Measurements from ENCODE around the gene CTTNBP2.

CTTNBP2 gene, protein sequence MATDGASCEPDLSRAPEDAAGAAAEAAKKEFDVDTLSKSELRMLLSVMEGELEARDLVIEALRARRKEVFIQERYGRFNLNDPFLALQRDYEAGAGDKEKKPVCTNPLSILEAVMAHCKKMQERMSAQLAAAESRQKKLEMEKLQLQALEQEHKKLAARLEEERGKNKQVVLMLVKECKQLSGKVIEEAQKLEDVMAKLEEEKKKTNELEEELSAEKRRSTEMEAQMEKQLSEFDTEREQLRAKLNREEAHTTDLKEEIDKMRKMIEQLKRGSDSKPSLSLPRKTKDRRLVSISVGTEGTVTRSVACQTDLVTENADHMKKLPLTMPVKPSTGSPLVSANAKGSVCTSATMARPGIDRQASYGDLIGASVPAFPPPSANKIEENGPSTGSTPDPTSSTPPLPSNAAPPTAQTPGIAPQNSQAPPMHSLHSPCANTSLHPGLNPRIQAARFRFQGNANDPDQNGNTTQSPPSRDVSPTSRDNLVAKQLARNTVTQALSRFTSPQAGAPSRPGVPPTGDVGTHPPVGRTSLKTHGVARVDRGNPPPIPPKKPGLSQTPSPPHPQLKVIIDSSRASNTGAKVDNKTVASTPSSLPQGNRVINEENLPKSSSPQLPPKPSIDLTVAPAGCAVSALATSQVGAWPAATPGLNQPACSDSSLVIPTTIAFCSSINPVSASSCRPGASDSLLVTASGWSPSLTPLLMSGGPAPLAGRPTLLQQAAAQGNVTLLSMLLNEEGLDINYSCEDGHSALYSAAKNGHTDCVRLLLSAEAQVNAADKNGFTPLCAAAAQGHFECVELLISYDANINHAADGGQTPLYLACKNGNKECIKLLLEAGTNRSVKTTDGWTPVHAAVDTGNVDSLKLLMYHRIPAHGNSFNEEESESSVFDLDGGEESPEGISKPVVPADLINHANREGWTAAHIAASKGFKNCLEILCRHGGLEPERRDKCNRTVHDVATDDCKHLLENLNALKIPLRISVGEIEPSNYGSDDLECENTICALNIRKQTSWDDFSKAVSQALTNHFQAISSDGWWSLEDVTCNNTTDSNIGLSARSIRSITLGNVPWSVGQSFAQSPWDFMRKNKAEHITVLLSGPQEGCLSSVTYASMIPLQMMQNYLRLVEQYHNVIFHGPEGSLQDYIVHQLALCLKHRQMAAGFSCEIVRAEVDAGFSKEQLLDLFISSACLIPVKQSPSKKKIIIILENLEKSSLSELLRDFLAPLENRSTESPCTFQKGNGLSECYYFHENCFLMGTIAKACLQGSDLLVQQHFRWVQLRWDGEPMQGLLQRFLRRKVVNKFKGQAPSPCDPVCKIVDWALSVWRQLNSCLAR (N-terminal part only)

DNA sequence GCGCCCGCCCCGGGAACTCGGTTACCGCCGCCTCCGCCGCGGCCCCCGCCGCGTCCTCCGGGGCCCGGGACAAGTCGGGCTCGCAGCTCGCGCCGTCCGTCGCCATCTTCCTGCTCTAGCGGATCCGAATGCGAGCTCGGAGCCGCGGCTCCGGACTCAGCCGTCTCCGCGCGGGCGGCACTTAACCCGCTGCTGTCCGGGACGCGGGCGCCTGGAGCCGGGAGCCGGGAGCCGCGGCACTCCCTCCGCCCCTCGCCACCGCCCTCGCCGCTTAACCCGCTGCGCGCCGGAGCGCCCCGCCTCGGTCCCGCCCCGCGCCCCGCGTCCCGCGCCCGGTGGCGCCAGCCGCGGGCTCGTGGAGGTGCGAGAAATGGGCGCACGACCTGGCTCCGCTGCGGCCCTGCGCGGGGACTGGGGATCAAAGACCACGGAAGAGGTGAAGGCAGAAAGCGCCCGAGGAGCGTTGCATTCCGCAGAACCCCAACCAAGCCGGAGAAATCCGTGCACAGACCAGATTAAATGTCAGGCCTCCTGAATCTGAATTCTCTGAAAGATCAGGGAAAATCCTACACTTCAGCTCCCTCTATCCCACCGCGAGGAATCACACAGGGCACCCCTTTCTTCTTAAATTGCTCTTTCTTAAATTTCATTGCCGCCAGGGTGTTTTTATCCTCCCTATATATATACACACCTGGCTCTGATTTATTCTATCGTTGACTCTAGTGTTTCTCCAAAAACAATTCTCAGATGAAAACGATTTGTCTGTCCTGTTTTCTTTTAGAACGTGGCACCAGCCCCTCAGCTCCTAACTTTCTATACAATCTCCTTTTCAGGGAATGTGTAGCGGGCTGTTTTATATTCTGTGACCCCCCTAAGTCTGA lies at the start of gene CTTNBP2:
CTTNBP2 (minus strand) TSS at position 132 of the 881 bp plus-strand sequence; CDS start at position 106, 26 bp downstream.
- no peak for DNase-seq

- DNase-seq = no peak
These were observed 43.1 kb upstream of the CTTNBP2 start for GRCh38 chr7:117916309-117916708.

DNA sequence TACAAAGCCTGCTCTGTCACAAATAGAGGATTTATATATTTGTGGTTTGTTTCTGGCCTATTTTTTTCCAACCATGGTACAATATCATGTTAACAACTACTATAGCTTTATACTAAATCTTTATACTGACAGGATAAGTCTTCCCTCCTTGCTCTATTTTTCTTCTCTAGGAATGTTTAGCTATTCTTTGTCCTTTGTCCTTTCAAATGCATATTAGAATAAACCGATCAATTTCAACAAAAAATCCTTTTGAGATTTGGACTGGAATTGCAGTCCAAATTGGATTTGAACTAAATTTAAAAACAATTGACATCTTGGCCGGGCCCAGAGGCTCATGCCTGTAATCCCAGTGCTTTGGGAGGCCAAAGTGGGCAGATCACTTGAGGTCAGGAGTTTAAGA lies 39.2 kb upstream of the CTTNBP2 start:
- DNase-seq = no peak

DNA sequence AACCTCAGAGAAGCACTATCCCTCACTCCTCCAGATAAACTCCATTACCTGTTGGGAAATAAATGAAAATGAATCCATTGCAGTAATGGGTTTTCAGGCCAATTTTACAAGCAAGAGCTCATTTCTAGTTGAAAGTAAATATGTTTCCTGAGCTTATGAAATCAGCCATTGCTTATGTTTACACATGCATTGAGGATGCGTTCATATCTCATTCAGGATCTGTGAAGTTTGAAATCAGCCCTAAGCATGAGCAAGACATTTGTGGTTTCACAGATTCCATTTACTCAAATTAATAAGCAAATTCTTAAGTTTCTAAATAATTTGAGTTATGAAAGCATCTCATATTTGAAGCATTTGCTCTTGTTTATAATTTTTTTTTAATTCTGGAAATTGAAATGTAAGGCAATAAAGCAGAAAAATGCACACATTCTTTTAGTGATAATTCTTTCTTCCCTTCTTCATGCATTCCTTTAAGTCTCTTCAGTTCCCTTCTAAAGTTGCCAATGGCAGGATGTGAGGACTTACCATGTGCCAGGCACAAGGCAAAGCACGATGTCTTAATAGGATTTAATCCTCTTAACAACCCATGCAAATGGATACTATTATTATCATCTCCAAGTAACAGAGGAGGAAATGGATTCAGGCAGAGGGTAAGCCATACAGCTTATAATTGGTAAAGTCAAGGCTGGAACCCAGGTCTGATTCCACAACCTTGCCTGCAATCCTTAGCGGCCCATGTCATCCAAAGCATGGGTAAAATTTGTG lies 35.0 kb upstream of the CTTNBP2 start:
- DNase-seq = no peak

- no peak for DNase-seq
These were observed 33.9 kb upstream of the CTTNBP2 start for GRCh38 chr7:117907049-117907640.

DNA sequence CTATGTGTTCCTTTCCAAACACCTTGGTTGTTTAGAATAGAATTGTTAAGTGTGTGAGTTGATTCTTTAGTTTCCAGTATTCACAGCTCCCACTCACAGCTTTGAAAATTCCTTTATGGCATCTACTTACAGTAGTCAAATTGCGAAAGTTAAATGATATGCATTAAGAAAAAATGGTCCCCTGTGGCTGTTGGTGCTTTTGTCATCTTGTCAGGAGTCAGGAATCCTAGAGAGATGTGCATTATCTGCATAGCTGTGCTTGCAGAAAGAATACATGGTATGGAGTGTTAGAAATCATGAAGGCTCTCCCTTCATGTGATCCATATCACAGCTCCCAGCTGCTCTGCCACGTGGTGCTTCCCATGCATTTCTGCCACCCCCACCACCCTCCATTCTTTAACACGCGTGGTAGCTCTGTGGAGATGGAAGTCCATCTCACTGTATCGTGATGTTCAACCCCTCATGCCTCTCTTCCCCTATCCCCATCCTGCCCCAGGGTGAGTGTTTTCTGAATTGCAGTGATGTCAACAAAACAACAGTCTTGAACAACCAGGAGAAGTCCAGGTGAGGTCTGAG lies 29.2 kb upstream of the CTTNBP2 start:
- no peak for DNase-seq

DNA sequence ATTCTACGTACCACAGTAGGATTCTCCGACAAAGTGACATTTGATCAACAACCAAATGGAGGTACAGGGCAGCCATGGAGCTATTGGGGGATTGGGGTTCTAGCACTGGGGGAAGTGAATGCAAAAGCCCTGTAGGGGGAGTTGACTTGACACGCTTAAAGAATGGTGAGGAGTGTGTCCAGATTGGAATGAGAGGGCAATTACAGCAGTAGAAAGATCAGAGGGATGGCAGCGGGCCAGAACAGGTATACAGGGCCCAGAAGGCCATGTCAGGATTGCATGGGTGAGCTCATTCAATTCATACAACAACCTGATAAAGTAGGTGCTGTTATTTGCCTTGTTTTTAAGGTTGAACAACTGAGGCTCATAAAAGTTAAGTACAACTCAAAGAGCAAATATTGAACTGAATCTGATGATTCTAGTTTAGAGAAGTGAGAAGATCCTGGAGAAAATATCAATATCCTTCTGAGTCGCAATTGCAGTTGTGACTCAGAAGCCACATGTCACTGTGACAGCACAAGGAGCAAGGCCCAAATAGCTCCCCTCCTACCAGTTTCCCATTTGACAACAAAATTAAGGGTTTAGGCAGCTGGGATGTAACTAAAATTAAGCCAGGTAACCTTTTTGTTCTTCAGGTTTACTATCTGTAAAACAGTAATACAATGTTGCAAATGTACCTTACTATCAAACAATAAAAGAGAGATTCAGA lies 28.0 kb upstream of the CTTNBP2 start:
- DNase-seq = no peak

DNA sequence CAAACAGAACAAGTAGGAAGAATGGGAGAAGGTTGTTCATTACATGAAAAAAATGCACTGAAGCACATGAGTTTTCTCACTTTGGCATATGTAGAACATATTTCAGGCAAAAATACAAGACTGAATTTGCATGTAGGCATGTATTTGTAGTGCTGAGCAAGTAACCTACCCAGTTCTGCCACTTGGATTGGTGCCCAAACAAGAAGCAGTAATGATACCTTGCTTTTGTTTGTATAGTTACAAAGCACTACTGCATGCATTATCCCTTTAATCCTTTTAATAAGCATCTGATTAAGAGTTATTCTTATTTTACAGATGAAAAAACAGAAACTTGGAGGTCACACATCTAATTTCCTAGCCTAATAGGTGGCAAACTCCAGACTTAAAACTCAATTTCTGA lies 23.1 kb upstream of the CTTNBP2 start:
- DNase-seq = no peak

GRCh38 chr7:117895276-117895675 lies 22.0 kb upstream of the CTTNBP2 start:
- DNase-seq = no peak

DNA sequence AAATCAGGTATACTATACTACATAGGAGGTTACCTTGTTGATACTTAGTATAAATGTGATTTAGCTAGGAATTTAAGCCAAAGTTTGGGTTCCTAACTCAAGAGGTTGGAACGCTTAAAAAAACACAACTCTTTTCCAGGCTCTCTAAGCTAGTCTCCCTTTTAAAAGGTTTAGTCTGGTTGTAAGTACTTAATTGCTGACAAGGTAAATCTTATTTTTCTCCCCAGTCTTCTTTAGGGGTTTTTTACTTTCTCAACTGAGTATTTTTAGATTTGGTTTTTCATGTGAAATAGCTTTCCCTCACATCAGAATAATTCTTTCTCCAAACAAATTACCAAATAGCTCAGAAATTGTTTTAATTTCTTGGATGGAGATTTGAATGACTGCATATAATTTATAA lies 20.8 kb upstream of the CTTNBP2 start:
- no peak for DNase-seq

DNA sequence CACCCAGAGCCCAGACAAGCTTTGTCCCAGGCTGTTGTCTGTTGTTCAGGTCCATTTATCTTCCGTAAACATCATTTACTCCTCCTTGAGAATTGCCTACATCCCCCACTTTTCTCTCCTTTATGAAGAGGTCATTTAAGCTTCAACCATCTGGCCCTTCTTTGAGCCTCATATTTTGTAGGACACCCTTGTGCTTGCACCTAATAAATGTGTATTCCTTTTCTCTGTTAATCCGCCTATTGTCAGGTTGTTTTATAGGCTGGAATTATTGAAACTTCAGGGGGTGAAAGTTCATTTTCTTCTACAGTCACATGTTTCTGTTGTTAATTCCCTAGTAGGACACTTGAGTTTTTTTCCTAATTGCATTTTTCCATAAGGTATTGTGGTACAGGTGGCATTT lies 19.6 kb upstream of the CTTNBP2 start:
- DNase-seq = no peak

DNA sequence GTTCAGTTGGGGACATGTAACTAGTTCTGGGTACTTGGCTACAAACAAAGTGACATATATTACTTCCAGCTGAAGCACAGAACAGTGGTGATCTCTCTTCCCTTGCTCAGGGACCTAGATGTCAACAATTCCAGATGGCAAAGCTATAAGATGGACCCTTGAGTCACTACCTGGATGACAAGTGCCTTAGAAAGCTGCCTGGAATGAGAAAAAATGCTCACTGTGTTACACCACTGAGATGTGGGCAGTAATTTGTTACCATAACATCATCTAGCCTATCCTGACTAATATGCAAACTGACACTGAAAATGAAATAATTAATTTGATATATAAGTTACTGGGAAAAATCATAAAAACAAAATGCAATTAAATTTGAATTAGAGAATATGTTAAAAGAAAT lies 16.4 kb upstream of the CTTNBP2 start:
- DNase-seq = no peak

- no peak for DNase-seq
These were observed 15.4 kb upstream of the CTTNBP2 start for GRCh38 chr7:117888627-117889026.

GRCh38 chr7:117882594-117882993 lies 9.4 kb upstream of the CTTNBP2 start:
- no peak for DNase-seq

GRCh38 chr7:117876761-117877160 lies 3.5 kb upstream of the CTTNBP2 start:
- no peak for DNase-seq

GRCh38 chr7:117875566-117875965 lies 2.3 kb upstream of the CTTNBP2 start:
- DNase-seq = no peak

GRCh38 chr7:117874191-117874700 lies 1.0 kb upstream of the CTTNBP2 start:
- DNase-seq = no peak

DNA sequence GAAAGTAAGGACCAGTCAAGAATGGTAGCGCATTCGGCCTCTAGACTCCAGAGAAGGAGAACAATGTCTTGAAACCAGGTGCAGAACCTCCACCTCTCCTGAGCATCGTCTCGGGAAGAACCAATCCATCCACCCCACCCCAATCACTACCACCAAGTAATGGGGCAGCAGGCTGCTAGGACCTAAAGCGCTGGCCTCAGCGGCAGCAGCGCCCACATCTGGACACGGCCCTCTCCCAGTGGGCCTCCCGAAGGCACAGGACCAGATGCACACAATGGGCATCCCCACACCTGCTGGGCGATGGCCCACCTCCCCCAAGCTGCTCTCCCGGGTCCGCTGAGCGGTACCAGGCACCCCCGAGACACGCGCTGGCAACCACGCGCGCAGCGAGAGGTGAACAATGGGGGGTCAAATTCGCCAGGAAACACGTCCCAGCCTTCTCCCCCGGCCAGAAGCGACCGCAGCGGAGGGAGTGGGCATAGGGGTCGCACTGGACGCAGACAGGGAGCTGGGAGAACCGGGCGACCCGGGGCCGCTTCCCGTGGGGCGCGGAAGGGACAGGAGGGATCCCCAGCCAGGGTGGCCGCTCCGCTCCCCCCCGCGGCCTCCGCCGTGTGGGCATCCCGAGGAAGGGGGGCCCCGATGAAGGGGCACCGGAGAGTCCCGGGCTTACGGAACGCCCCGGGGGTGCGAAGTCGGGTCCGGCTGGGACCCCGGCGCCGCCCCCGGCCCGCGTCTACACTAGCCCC lies 506 bp downstream of the CTTNBP2 start:
- no peak for DNase-seq
